CD4-positive, alpha-beta T cell treated with Interferon alpha-2 for 1 hour (primary cell): ENCODE measurements around the gene SORCS3.

Source experiments
- DNase-seq, 2 donors: peaks; one replicate each; pipeline ENCODE4 v3.0.0-alpha.2; 2020 to 2022

The SORCS3 gene

DNA sequence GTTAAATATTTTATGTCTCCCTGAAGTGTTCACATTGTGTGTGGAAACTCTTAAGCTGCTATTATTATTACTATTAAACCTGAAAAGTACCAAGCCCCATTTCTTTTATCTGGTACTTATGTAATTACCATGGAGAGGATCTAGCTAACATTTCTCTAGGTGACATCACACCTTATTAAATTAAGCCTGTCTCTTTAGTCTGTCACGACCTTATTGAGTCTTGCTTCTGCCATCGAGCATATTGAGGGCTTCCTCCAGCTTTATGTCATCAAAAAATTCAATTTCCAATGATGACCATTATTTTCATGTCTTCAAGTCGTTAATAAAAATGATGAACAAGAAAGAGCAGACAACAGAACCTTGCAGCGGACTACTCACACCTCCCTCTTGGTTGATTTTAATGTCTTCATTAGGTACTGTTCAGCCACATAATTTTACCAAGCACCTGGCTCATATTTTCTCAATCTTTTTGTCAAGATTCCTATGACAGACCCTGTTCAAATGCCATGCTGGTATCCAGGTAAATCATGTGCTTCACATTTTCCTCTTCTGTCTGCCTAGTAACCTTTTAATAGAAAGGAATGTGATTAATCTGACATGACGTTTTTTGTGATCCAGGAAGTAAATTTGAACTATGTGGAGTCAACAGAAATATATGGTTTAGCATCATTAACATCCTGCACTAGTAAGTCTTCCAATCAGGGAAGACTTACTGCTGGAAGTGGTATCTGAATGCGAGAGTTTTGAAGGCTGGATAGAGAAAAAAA, 556.7 kb downstream of the SORCS3 start:
- DNase-seq, result no peak

DNA sequence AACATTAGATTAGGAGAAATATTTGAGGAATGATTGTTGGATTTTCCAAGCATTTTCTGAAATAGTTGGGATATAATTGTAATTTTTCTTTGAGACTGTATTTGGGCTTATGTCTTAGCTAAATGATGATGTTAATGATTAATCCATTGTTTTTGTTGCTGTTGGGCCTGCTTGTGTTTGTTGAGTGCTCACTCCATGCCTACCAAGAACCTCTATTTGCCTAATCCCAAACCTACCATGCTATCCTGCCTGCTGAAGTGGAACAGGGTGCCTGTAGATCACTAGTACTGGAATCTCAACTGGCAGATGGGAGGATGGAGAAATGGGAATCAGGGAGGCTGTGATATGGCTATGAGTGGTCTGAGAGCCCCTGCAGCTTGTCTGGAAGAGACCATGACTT, 565.5 kb downstream of the SORCS3 start:
- DNase-seq, result no peak

DNA sequence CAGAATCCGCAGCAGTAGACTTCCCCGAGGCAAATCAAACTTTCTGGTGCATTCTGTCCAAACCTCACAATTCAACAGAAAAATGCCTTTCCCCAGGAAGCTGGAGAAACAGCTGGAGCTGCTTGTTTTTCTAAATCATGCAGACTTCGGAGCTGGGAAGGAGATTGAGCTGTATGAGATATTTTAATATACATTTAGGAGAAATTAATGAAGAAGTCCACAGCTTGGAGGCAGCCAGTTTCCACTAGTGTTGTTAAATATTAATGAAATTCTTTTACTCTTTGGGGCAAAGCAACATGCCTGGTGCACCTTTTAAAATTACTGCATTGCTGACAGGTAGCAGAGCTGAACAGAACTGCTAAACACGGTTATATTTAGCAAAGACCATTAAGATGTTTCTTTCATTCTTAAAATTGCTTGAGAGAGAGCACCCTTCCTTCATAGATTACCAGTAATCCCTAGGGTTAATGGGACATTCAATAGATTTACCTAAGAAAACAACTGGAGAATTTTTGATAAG, 566.4 kb downstream of the SORCS3 start:
- DNase-seq, result no peak

DNA sequence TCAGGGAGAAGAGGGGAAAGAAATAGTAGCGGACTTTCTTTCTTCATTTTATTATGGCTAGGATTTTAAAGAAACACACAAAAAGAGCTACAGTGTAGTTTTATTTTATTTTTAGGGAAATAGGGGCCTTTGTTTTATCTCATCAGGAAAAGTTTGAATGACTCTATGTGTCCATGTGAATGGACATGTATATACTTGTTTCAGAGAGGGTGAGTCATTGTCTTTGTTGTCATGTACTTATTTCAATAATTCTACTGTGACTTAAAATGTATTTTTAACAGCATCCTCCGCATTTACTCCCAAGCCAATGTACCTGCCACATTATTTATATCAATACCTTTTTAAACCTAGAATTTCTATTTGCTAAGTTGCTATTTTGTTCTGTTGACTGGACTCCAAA, 569.5 kb downstream of the SORCS3 start:
- no peak for DNase-seq

DNA sequence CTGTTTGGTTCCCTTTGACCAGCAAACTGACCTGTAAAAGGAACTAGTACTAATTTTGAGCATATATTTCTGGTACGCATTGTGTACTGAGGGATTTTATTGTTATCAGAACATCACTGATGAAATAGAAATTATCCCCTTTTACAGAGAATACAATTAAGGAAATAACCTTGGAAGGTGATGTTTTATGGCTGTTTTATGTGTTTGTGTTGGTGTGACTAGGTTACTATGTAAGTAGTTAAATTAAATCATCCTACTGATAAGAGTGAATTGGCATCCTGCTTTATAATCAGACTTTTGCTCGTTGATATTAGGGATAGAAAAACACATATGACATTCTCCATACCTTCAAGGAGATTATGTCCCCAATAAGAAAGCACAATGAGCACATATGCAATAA, 596.6 kb downstream of the SORCS3 start:
- DNase-seq, result no peak

DNA sequence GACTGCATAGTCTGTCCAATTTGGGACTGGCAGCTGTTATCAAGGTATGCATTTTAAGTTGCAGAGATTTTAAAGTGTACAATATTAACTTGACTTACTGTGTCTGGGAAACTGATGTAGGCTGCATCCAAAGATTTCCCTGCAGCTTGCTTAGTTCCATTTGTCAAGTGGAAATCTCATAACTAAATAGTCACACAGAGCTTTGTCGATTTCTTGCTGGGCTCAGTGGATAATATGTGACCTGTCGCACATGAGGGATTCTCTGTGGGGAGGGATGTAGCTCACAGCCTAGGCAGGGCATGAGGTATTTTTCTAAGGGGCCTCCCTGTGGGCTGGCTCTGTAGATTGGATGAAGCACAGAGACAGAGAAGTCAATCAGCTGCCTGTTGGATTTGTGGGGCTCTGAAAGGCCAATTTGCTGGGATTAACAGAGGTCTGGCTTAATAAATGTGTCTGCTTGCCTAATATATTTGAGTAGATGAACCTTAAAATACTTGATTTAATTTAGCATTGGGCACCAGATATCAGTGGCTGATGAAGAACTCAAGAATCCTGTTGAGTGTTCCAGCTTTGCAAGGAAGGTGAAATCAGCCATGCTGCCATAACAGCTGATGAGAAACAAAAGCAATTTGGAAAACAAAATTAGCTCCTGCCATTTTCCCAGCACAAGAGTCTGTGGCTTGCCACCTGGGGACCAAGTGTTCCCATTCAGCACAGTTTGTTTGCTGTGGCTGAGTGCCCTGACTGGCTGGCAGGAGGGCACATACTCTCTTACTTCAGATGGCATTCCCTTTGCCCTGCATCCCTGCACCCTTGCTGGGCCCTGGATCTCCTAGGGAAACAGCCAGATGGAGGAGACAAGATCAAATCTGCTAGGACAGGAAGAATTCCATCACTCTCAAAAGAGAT, 598.5 kb downstream of the SORCS3 start:
- DNase-seq, result no peak

DNA sequence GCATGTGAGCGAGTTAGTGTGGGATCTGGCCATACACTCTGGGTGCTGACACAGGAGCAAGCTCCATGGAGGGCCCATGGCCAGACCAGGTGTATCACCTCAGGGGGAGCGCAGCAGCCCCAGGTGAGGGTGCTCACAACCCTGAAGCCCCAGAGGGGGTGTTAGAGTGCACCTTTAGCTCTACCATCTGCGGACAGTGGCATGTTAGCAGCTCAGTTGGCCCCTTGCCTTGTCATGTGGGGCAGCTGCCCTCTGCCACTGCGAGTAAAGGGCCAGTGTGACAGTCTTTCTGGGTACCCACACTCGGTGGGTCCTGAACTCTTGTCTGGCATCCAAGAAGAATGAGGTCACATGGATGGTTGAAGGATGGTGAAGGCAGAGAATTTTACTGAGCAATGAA, 600.2 kb downstream of the SORCS3 start:
- DNase-seq, result no peak

DNA sequence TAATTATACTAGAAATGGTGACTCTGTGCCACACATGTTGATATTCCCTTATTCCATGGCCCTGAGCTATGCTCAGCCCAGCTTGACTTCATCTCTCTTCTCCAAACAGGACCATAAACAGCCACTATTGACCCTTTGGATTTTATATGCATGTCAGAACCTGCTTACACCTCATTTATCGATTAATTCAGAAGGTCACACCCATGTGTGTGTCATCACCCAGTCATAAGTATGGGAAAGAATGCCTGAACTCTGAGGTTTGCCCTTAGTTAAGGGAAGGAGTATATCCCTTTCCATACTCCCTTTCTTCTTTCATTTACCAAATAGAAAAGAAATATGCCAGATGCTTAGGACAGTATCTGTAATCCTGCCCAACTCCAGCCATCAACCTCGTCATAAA, 602.3 kb downstream of the SORCS3 start:
- DNase-seq, result no peak

DNA sequence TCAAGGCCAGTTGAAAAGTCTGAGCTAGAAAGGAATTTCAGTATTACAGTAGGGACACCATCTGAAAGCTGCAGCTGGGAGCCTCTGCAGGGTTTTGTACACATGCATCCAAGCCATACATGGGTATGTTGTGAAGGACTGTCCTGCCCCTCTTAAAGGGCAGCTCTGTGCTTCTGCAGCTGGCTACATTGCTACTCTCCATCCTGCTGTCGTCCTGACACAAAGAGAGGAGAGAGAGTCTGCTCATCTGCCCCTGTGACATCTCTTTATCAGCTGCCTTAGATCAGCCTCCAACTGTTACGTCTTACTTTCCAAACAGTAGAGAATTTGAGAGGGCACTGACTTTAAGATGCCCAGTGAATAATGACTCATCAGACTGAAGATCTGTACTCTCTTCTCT, 602.7 kb downstream of the SORCS3 start:
- no peak for DNase-seq

DNA sequence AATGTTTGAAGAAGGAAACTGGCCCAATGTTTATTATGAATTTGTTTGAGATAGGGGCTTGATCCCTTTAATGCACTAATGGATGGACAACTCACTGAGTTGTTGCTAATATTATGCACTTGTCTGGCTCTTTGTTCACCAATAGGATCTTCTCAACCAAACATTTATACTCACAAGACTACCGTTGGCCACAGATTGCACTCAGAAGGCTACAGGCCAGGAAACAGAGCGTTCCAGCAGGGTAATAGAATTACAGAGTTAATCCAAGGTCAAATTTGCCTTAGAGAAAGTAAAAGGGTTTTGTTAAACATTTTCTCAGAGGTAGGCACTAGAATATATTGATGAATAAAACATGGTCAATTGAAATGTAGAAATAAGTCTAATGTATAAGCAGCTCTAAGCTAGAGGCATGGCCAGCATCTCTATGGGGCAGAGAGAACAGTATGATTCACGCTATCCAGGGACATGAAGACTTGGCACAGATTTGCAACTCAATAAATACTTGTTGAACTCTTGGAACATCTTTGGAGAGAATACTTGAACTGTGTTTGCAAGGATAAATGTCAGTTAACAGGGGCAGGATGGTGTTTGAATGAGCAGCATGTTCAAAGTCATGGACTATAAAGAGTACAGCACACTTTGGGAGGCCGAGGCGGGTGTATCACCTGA, 606.9 kb downstream of the SORCS3 start:
- no peak for DNase-seq

DNA sequence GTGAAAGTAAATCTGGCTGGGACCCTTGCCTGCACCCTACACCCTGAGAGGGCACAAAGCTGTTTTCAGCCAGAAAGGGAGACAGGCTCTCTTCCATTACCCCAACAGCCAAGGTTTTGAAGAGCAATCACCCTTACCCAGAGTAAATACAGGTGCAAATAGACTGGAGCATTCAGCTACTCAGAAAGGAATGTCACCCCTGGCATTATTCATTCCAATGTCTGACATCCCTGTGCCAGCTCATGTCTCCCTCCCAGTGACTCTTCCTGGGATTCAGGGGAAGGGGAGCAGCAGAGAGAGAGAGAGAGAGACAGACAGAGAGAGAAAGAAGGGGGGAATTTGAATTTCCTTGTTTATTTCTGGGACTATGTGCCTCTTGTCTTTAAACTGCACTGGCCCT, 611.8 kb downstream of the SORCS3 start:
- DNase-seq, result no peak

DNA sequence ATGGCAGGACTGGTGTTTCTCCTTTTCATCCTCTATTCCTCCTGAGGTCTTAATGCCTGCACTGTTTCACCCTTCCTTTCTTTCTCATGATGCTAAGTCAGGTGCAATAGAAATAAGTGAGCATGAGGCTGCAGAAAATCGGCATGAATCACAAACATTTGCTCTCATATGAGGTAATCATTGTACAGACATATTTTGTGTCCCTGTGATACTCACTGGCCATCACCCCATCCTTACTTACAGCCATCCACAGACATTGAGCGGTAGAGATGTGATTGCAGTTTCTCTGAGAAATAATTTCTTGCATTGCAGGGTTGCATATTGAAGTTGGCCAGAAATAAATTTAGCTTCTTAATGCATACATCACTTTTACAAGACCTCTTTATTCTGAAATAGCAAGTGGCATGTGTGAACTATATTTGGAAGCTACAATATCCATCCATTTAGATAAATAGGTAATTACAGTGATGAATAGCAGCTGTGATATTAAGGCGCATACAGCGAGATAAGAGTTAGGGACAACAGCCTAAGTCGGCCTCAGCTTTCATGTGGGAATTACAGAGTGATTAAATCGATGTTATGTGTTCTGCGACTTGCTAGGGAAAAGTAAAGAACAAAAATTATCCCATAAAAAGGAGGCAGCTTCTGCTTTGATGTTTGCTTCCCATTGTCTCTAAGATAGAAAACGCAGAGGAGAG, 612.6 kb downstream of the SORCS3 start:
- no peak for DNase-seq

DNA sequence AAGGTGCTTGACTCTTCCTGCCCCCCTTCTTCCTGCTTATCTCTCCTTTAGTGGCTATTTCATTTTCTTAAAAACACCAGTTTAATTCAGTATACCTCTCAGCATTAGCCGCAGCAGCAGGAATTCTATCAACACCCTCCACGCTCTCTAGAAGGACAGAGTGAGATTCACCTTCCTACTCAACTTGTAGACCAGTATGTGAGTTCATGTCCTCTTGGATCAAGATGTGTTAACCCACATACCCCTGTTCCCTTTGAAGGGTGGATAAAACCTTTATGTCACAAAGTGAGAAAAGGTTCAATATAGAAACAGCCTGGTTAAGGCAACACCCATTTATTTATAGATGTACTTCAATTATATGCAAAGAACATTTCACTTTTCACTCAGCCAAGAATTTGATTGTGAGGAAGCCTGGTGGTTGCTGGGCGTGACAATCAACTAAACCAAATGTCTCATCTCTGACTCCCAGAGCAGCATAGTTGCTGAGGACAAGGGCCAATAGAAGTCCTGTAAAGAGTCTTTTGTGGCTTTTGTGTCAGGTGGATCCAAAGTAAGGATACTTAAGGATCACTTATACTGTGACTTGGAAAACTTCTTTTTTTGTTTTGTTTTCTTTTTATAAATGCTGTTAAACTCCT, 617.1 kb downstream of the SORCS3 start:
- no peak for DNase-seq

DNA sequence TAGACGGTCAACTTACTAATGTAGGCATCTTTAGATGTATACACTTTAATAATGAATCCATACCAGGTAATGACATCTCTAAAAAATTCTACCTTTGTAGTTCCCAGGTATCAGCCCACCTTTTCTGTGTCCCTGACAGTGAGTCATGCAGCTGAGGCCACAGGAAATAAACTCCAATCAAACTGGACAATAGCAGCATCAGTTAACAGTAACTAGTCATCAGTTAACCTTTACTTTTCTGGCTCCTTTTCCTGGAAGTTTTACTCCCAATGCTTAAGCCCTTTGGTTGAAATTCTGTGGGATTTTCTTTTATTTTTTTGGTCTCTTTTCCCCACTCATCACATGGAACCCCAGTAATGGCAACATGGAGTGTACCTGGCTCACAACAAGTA, 617.6 kb downstream of the SORCS3 start:
- no peak for DNase-seq

DNA sequence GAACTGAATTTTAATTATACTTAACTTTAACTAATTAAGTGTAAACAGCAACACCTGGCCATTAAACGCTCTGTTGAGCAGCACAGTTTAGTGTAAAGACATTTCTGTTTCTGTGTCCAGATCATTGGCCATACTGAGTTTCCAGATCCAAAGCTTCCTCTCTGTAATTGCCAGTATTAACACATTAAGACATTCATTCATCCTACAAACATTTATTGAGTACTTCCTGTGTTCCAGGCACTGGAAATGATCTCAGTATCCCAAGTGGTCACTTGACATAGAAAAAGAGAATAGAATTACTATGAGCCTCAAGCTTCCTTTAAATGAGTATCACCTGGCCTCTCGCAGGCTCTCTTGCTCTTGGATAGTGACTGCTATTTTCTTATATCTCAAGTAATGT, 618.1 kb downstream of the SORCS3 start:
- no peak for DNase-seq

DNA sequence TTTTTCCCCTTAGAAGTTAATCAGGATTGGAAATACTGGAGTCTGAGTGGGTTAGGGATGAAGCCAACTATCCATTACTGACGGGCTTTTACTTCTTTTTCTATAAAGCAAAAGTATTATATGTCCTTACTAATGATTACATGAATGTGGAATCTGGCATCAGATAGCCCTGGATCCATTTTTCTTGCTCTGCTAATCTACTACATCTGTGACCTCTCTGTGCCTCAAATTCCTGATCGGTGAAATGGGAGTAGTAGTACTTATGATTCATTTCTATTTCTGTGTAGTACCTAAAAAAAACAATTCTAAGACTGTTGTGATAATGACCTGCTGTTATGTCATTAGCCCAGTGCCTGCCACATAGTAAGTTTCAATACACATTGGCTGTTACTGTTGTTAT, 621.6 kb downstream of the SORCS3 start:
- no peak for DNase-seq

DNA sequence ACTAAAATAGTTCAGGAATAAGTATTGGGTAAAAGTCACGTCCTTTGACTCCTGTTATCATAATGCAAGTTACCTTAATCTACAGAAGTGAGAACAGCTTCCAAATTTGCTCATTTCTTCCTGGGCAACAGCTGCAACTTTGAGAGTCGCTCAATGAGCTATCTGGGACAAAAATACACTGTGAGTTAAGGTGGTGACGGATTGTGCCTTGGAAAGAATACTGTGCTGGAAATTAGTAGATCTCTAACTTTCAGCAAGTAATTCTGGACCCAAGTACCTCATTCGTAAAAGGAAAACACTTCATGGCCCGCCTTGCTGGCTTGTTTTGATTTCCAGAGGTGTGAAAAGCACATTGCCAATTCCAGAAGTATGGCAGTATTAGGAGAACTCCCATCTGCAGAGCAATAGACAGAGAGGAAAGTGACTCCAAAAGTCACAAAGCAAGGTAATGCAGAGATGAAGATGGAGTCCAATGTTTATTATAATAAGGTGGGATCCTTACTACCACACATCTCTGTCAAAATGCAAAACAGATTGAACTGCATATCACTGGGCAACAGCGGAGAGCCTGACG, 626.0 kb downstream of the SORCS3 start:
- DNase-seq, result no peak

DNA sequence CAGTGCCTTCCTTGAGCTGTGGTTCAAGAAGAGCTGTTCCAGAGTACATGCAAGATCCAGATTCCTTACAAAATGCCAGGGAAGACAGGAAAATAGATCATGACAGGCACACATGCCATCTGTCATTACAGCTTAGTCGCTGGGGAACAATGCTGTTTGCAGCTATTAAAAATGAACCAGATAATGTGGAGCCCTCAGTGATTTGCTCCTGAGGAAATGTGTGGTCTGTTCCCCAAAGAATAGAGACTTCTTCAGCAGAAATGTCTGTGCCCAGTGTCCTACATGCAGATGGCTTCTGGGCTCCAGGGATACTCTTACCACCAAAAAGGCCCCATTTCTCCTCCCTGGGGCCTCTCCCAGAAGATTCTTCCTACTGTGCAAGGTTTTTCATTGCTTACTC, 627.9 kb downstream of the SORCS3 start:
- DNase-seq, result no peak

DNA sequence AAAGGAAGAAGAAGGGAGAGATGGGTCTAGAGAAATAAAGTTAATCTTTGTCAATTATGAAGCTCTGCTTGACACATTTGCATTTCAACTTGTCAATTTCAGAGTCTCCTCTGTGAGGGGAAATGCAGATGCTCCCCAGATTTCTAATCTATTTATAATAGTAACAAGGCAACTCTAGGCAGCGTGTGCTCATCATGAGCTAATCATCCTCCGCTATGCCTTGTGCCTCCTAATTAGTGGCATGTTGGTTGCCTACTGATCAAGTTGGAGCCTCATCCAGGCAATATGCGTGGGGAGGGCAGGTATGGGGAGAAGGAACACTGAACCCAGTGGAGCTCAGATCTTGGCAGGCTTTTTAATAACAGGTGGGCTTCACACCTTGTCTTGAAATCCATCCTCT, 628.6 kb downstream of the SORCS3 start:
- no peak for DNase-seq

DNA sequence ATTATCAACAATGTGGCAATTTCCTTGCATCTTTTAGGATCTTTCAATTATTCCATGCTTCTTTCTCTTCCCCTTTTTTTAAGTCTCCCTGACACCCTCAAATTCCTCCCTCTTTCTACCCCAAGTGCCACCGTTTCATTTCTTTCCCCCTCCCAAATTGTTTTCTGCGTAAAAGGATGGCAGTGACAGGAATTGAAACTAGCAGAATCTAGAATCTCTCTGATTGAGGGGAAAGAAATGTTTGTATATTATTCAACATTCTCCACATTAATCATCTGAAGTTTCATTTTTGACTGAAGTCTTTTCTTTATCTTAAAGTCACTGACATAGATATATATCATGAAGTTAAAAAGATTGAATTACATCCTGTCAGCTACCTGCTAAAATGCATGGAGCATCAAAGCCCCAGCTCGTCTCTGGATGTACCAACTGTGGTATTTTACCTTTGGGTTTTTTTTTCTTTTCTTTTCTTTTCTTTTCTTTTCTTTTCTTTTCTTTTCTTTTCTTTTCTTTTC, 633.5 kb downstream of the SORCS3 start:
- no peak for DNase-seq

DNA sequence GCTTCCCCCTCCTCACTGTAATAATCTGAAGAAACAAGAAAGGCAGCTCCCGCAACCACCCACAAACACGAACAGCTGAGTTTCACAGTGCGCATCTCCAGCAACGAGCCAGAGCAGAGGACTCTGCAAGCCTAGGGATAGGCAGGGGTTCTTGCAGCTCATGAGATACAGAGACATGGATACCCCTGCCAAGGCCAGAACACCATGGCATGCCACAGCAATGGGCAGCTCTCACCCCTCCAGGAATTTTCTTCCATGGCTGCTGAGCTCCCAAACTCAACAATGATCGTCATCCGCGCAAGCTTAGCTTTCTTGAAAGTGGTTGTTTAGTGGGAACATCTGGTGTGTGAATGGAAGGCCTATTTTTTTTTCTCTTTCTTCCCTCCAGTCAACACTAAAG, 637.3 kb downstream of the SORCS3 start:
- no peak for DNase-seq

DNA sequence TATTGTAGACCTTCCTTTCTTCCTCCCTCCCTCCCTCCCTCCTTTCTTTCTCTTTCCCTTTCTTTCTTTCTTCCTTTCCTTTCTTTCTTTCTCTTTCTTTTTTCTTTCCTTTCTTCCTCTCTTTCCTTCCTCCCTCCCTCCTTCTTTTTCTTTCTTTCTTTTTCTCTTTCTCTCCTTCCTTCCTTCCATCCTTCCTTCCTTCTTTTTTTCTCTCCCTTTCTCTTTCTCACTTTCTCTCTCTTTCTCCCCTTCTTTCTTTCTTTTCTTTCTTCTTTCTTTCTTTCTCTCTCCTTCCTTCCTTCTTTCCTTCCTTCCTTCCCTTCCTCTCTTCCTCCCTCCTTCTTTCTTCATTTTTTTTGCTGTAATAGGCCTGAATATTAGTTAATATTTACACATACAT, 638.0 kb downstream of the SORCS3 start:
- DNase-seq, result no peak
